ENCODE measurements around the gene SLC12A3. TPM values are rescaled to one million over a fixed set of nuclear protein-coding genes. Genes with fewer than 3 reads are reported as not detected.
A peak's percentile ranks its signal among the peaks of the same experiment; 100 is the strongest.
"Not testable (repeated sequence)": the region's sequence is repeated elsewhere in the genome, so short reads cannot be mapped to it uniquely, and the experiment has no call there.

Gene SLC12A3
- total and polyA plus RNA-seq, 5 donors from 2014 or later, result not detected

- DNase-seq, result no peak
- H3K4me1 Mint-ChIP-seq, result no peaks in the 10 kb centered on the region
- H3K27me3 Mint-ChIP-seq, result no peaks in the 10 kb centered on the region
- no peak overlapping the region for H3K27ac Mint-ChIP-seq
- no peak overlapping the region for H3K4me3 ChIP-seq (ENCODE audit: low read depth, low read length)
- H3K36me3 Mint-ChIP-seq, result no peaks in the 10 kb centered on the region
- no peak overlapping the region for H3K4me3 Mint-ChIP-seq
- no peaks in the 10 kb centered on the region for H3K27me3 ChIP-seq (ENCODE audit: control insufficient read depth, insufficient read depth, low read length)
- no peaks in the 10 kb centered on the region for H3K9me3 Mint-ChIP-seq
- no peak for ATAC-seq (ENCODE audit: low read depth in 2 of 2)
- no peaks in the 10 kb centered on the region for H3K4me1 ChIP-seq (ENCODE audit: control insufficient read depth, insufficient read depth, low read length, poor library complexity, severe bottlenecking)
- no peak overlapping the region for H3K27ac ChIP-seq (ENCODE audit: insufficient read depth, low read length, poor library complexity, severe bottlenecking)
- no peaks in the 10 kb centered on the region for H3K9me3 ChIP-seq (ENCODE audit: control insufficient read depth in 2 of 2, low read length in 2 of 2)
- H3K36me3 ChIP-seq (ENCODE audit: control insufficient read depth, insufficient read depth, low read length), result no peaks in the 10 kb centered on the region
Measured at GRCh38 chr16:56882077-56882800, 17.2 kb downstream of the SLC12A3 start.

- Histone ChIP-seq H3K27ac (ENCODE audit: insufficient read depth, low read length, poor library complexity, severe bottlenecking) (no peak overlapping the region), H3K4me1 (ENCODE audit: control insufficient read depth, insufficient read depth, low read length, poor library complexity, severe bottlenecking) (no peaks in the 10 kb centered on the region), H3K27me3 (ENCODE audit: control insufficient read depth, insufficient read depth, low read length) (no peaks in the 10 kb centered on the region), H3K9me3 (ENCODE audit: control insufficient read depth in 2 of 2, low read length in 2 of 2) (no peaks in the 10 kb centered on the region), H3K36me3 (ENCODE audit: control insufficient read depth, insufficient read depth, low read length) (no peaks in the 10 kb centered on the region), H3K4me3 (ENCODE audit: low read depth, low read length) (no peak overlapping the region)
- Mint-ChIP-seq H3K36me3 (no peaks in the 10 kb centered on the region), H3K27me3 (no peaks in the 10 kb centered on the region), H3K4me1 (no peaks in the 10 kb centered on the region), H3K27ac (no peak overlapping the region), H3K9me3 (no peaks in the 10 kb centered on the region), H3K4me3 (no peak overlapping the region)
- DNase-seq (no peak), ATAC-seq (ENCODE audit: low read depth in 2 of 2) (no peak)
Measured at GRCh38 chr16:56883586-56883985, 18.6 kb downstream of the SLC12A3 start.

- Mint-ChIP-seq H3K9me3 (no peaks in the 10 kb centered on the region), H3K27ac (no peak overlapping the region), H3K36me3 (no peaks in the 10 kb centered on the region), H3K4me3 (no peak overlapping the region), H3K27me3 (no peaks in the 10 kb centered on the region), H3K4me1 (no peaks in the 10 kb centered on the region)
- Histone ChIP-seq H3K27ac (ENCODE audit: insufficient read depth, low read length, poor library complexity, severe bottlenecking) (no peak overlapping the region), H3K36me3 (ENCODE audit: control insufficient read depth, insufficient read depth, low read length) (no peaks in the 10 kb centered on the region), H3K27me3 (ENCODE audit: control insufficient read depth, insufficient read depth, low read length) (no peaks in the 10 kb centered on the region), H3K4me1 (ENCODE audit: control insufficient read depth, insufficient read depth, low read length, poor library complexity, severe bottlenecking) (no peaks in the 10 kb centered on the region), H3K9me3 (ENCODE audit: control insufficient read depth in 2 of 2, low read length in 2 of 2) (no peaks in the 10 kb centered on the region), H3K4me3 (ENCODE audit: low read depth, low read length) (no peak overlapping the region)
- no peak for DNase-seq
- ATAC-seq (ENCODE audit: low read depth in 2 of 2), result no peak
Measured at GRCh38 chr16:56884026-56884582, 19.1 kb downstream of the SLC12A3 start.

GRCh38 chr16:56884929-56885328, 19.9 kb downstream of the SLC12A3 start:
- H3K36me3 Mint-ChIP-seq; H3K27ac Mint-ChIP-seq; H3K4me1 ChIP-seq (ENCODE audit: control insufficient read depth, insufficient read depth, low read length, poor library complexity, severe bottlenecking); H3K27ac ChIP-seq (ENCODE audit: insufficient read depth, low read length, poor library complexity, severe bottlenecking); H3K27me3 Mint-ChIP-seq; H3K9me3 ChIP-seq (ENCODE audit: control insufficient read depth in 2 of 2, low read length in 2 of 2); DNase-seq; ATAC-seq (ENCODE audit: low read depth in 2 of 2); H3K9me3 Mint-ChIP-seq; H3K36me3 ChIP-seq (ENCODE audit: control insufficient read depth, insufficient read depth, low read length); H3K4me3 Mint-ChIP-seq; H3K27me3 ChIP-seq (ENCODE audit: control insufficient read depth, insufficient read depth, low read length); H3K4me3 ChIP-seq (ENCODE audit: low read depth, low read length); H3K4me1 Mint-ChIP-seq: not testable (repeated sequence)

- no peak for DNase-seq
- H3K4me1 ChIP-seq (ENCODE audit: control insufficient read depth, insufficient read depth, low read length, poor library complexity, severe bottlenecking), result no peaks in the 10 kb centered on the region
- no peaks in the 10 kb centered on the region for H3K4me1 Mint-ChIP-seq
- no peak overlapping the region for H3K4me3 Mint-ChIP-seq
- H3K27me3 Mint-ChIP-seq, result no peaks in the 10 kb centered on the region
- H3K36me3 ChIP-seq (ENCODE audit: control insufficient read depth, insufficient read depth, low read length), result no peaks in the 10 kb centered on the region
- no peaks in the 10 kb centered on the region for H3K9me3 Mint-ChIP-seq
- no peaks in the 10 kb centered on the region for H3K36me3 Mint-ChIP-seq
- H3K9me3 ChIP-seq (ENCODE audit: control insufficient read depth in 2 of 2, low read length in 2 of 2), result no peaks in the 10 kb centered on the region
- no peaks in the 10 kb centered on the region for H3K27me3 ChIP-seq (ENCODE audit: control insufficient read depth, insufficient read depth, low read length)
- no peak for ATAC-seq (ENCODE audit: low read depth in 2 of 2)
- no peak overlapping the region for H3K4me3 ChIP-seq (ENCODE audit: low read depth, low read length)
- H3K27ac ChIP-seq (ENCODE audit: insufficient read depth, low read length, poor library complexity, severe bottlenecking), result no peak overlapping the region
- peak overlapping the region in 1 of 3 donors; percentile 79 for H3K27ac Mint-ChIP-seq
Measured at GRCh38 chr16:56885446-56886162, 20.6 kb downstream of the SLC12A3 start.

GRCh38 chr16:56886296-56886695, 21.3 kb downstream of the SLC12A3 start:
- H3K4me1 ChIP-seq (ENCODE audit: control insufficient read depth, insufficient read depth, low read length, poor library complexity, severe bottlenecking), result no peaks in the 10 kb centered on the region
- H3K27me3 Mint-ChIP-seq, result no peaks in the 10 kb centered on the region
- no peak for DNase-seq
- H3K36me3 Mint-ChIP-seq, result no peaks in the 10 kb centered on the region
- no peaks in the 10 kb centered on the region for H3K9me3 Mint-ChIP-seq
- no peak overlapping the region for H3K27ac ChIP-seq (ENCODE audit: insufficient read depth, low read length, poor library complexity, severe bottlenecking)
- H3K4me3 ChIP-seq (ENCODE audit: low read depth, low read length), result no peak overlapping the region
- no peaks in the 10 kb centered on the region for H3K36me3 ChIP-seq (ENCODE audit: control insufficient read depth, insufficient read depth, low read length)
- no peak for ATAC-seq (ENCODE audit: low read depth in 2 of 2)
- H3K27ac Mint-ChIP-seq, result no peak overlapping the region
- no peak overlapping the region for H3K4me3 Mint-ChIP-seq
- no peaks in the 10 kb centered on the region for H3K4me1 Mint-ChIP-seq
- H3K27me3 ChIP-seq (ENCODE audit: control insufficient read depth, insufficient read depth, low read length), result no peaks in the 10 kb centered on the region
- H3K9me3 ChIP-seq (ENCODE audit: control insufficient read depth in 2 of 2, low read length in 2 of 2), result no peaks in the 10 kb centered on the region

- no peak for ATAC-seq (ENCODE audit: low read depth in 2 of 2)
- Mint-ChIP-seq H3K9me3 (no peaks in the 10 kb centered on the region), H3K36me3 (no peaks in the 10 kb centered on the region), H3K4me3 (no peak overlapping the region), H3K4me1 (no peaks in the 10 kb centered on the region), H3K27me3 (no peaks in the 10 kb centered on the region), H3K27ac (no peak overlapping the region)
- Histone ChIP-seq H3K4me1 (ENCODE audit: control insufficient read depth, insufficient read depth, low read length, poor library complexity, severe bottlenecking) (no peaks in the 10 kb centered on the region), H3K27ac (ENCODE audit: insufficient read depth, low read length, poor library complexity, severe bottlenecking) (no peak overlapping the region), H3K4me3 (ENCODE audit: low read depth, low read length) (no peak overlapping the region), H3K9me3 (ENCODE audit: control insufficient read depth in 2 of 2, low read length in 2 of 2) (no peaks in the 10 kb centered on the region), H3K36me3 (ENCODE audit: control insufficient read depth, insufficient read depth, low read length) (no peaks in the 10 kb centered on the region), H3K27me3 (ENCODE audit: control insufficient read depth, insufficient read depth, low read length) (no peaks in the 10 kb centered on the region)
- DNase-seq, result no peak
Measured at GRCh38 chr16:56886826-56887225, 21.8 kb downstream of the SLC12A3 start.

GRCh38 chr16:56888806-56889205, 23.8 kb downstream of the SLC12A3 start:
- ATAC-seq (ENCODE audit: low read depth in 2 of 2), result no peak

More at GRCh38 chr16:56888806-56889205, 23.8 kb downstream of the SLC12A3 start:
- Mint-ChIP-seq H3K9me3 (no peaks in the 10 kb centered on the region), H3K4me1 (no peaks in the 10 kb centered on the region), H3K27me3 (peaks cover 4% of the 10 kb centered on the region), H3K27ac (no peak overlapping the region), H3K36me3 (no peaks in the 10 kb centered on the region), H3K4me3 (no peak overlapping the region)
- H3K27ac ChIP-seq (ENCODE audit: insufficient read depth, low read length, poor library complexity, severe bottlenecking), result no peak overlapping the region
- no peaks in the 10 kb centered on the region for H3K36me3 ChIP-seq (ENCODE audit: control insufficient read depth, insufficient read depth, low read length)
- no peak overlapping the region for H3K4me3 ChIP-seq (ENCODE audit: low read depth, low read length)
- no peaks in the 10 kb centered on the region for H3K9me3 ChIP-seq (ENCODE audit: control insufficient read depth in 2 of 2, low read length in 2 of 2)
- no peaks in the 10 kb centered on the region for H3K4me1 ChIP-seq (ENCODE audit: control insufficient read depth, insufficient read depth, low read length, poor library complexity, severe bottlenecking)
- no peak for DNase-seq
- H3K27me3 ChIP-seq (ENCODE audit: control insufficient read depth, insufficient read depth, low read length), result no peaks in the 10 kb centered on the region

Data from CD4-positive, CD25-positive, alpha-beta regulatory T cell (primary cell).